DOHH2 (cell line): ENCODE measurements around the gene MCFD2.

Experiments used
- H3F3A ChIP-seq: fragments of 200-600 bp; sonication (generic), shearing (Covaris generic); 2 replicates; pipeline ENCODE4 v1.6.0; 2016; ENCODE audit warnings: antibody characterized with exemption, mild to moderate bottlenecking; ENCODE audit not compliant: control insufficient read depth, insufficient read depth
- H3K27ac ChIP-seq: fragments of 200-600 bp; sonication (generic); 2 replicates; pipeline ENCODE4 v1.5.1; 2014; ENCODE audit warnings: low read depth, mild to moderate bottlenecking, low read length, moderate library complexity
- H3K27me3 ChIP-seq: fragments of 200-600 bp; sonication (generic); 2 replicates; pipeline ENCODE4 v1.6.1; 2014; ENCODE audit warnings: mild to moderate bottlenecking, low read length, mixed read lengths; ENCODE audit not compliant: control insufficient read depth
- H3K36me3 ChIP-seq: fragments of 200-600 bp; sonication (generic); 2 replicates; pipeline ENCODE4 v1.6.1; 2014; ENCODE audit warnings: mild to moderate bottlenecking, low read length, moderate library complexity, mixed read lengths; ENCODE audit not compliant: control insufficient read depth
- H3K4me1 ChIP-seq: fragments of 200-600 bp; sonication (generic); 2 replicates; pipeline ENCODE4 v1.6.1; 2014; ENCODE audit warnings: mild to moderate bottlenecking, low read length, mixed read lengths; ENCODE audit not compliant: control insufficient read depth
- H3K4me2 ChIP-seq: fragments of 200-600 bp; sonication (generic); 2 replicates; pipeline ENCODE4 v1.6.0; 2014; ENCODE audit warnings: mild to moderate bottlenecking, low read length, moderate library complexity
- H3K4me3 ChIP-seq: fragments of 200-600 bp; sonication (generic); 2 replicates; pipeline ENCODE4 v1.5.1; 2014; ENCODE audit warnings: mild to moderate bottlenecking, low read length, mixed read lengths
- H3K79me2 ChIP-seq: fragments of 200-600 bp; sonication (generic); 2 replicates; pipeline ENCODE4 v1.6.1; 2014; ENCODE audit warnings: mild to moderate bottlenecking, low read length, mixed read lengths; ENCODE audit not compliant: control insufficient read depth
- H3K9me2 ChIP-seq: fragments of 200-600 bp; sonication (generic); replicated peaks from 2 replicates; pipeline ENCODE4 v1.6.1; 2014; ENCODE audit warnings: mild to moderate bottlenecking, low read length, mixed read lengths; ENCODE audit not compliant: control insufficient read depth
- H3K9me3 ChIP-seq: fragments of 200-600 bp; sonication (generic); 2 replicates; pipeline ENCODE4 v1.6.1; 2014; ENCODE audit warnings: antibody characterized with exemption, low read length, mixed read lengths; ENCODE audit not compliant: control insufficient read depth, insufficient read depth
- H4K20me1 ChIP-seq: fragments of 200-600 bp; sonication (generic); 2 replicates; pipeline ENCODE4 v1.6.0; 2014; ENCODE audit warnings: low read depth, mild to moderate bottlenecking, antibody characterized with exemption, low read length, moderate library complexity; ENCODE audit not compliant: control insufficient read depth, insufficient read depth
- CTCF ChIP-seq: fragments of 200-600 bp; sonication (generic); IDR thresholded peaks from one replicate; pipeline ENCODE4 v1.5.1; 2014; ENCODE audit warnings: antibody characterized with exemption, mild to moderate bottlenecking, low read depth, low read length; ENCODE audit not compliant: poor library complexity, severe bottlenecking
- EZH2phosphoT487 ChIP-seq: fragments of 200-600 bp; sonication (generic); IDR thresholded peaks from 2 replicates; pipeline ENCODE4 v1.6.1; 2017; ENCODE audit warnings: borderline replicate concordance, mild to moderate bottlenecking, antibody characterized with exemption, low read length, moderate library complexity, mixed read lengths

Gene MCFD2

GRCh38 chr2:46885376-46885775 lies 30.2 kb downstream of the MCFD2 start:
- Histone ChIP-seq H3K4me1 (no peaks in the 10 kb centered on the region), H3K36me3 (no peaks in the 10 kb centered on the region), H3F3A (no peaks in the 10 kb centered on the region), H4K20me1 (no peaks in the 10 kb centered on the region), H3K27ac (no peak overlapping the region), H3K9me2 (no peaks in the 10 kb centered on the region), H3K27me3 (peaks cover 24% of the 10 kb centered on the region), H3K9me3 (no peaks in the 10 kb centered on the region), H3K79me2 (no peaks in the 10 kb centered on the region), H3K4me3 (no peak overlapping the region), H3K4me2 (no peak overlapping the region)
- TF ChIP-seq CTCF (no peak), EZH2phosphoT487 (no peak)

DNA sequence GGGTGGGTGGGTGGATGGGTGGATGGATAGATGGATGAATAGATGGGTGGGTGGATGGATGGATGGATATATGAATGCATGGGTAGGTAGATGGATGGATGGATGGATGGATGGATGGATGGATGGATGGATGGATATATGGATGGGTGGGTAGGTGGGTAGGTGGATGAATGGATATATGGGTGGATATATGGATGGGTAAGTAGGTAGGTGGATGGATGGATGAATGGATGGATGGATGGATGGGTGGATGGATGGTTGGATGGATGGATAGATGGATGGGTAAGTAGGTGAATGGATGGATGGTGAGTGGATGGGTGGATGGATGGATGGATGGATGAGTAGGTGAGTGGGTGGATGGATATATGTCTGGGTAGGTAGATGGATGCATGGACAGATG lies 36.1 kb downstream of the MCFD2 start:
- peaks cover 13% of the 10 kb centered on the region for H3K27me3 ChIP-seq
- H3K4me1 ChIP-seq: no peaks in the 10 kb centered on the region
- no peaks in the 10 kb centered on the region for H3K36me3 ChIP-seq
- no peaks in the 10 kb centered on the region for H3K9me2 ChIP-seq
- no peak overlapping the region for H3K4me3 ChIP-seq
- no peaks in the 10 kb centered on the region for H3K79me2 ChIP-seq
- H3K27ac ChIP-seq: no peak overlapping the region
- H3F3A ChIP-seq: no peaks in the 10 kb centered on the region
- H3K9me3 ChIP-seq: 0 out of 2 replicates have a peak, but pooled peaks cover 3% of the 10 kb centered on the region
- no peak overlapping the region for H3K4me2 ChIP-seq
- TF ChIP-seq CTCF: no peak
- TF ChIP-seq EZH2phosphoT487: no peak
- H4K20me1 ChIP-seq: no peaks in the 10 kb centered on the region

DNA sequence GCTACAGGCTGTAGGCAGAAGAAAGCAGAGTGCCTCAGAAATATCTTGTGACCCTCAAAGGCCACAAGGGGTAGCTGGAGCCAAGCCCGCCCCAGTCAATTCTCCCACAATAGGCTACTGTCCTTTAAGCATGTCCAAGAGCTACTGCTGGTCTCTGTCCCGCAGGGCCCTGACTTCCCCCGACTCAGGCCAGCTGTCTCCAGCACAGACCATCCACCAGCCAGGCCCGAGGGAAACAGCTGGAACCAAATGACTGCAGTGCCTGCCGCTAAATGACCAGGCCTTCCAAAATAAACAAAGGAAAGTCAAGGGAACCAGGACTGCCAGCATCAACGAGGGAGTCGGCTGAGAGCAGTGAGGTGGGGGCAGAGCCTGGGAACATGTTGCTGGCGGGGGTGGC lies 36.7 kb downstream of the MCFD2 start:
- Histone ChIP-seq H3K27ac (no peak overlapping the region), H3K9me3 (0 out of 2 replicates have a peak, but pooled peaks cover 3% of the 10 kb centered on the region), H3K4me2 (no peak overlapping the region), H3K4me3 (no peak overlapping the region), H3K36me3 (no peaks in the 10 kb centered on the region), H3K79me2 (no peaks in the 10 kb centered on the region), H3K9me2 (no peaks in the 10 kb centered on the region), H4K20me1 (no peaks in the 10 kb centered on the region), H3K4me1 (no peaks in the 10 kb centered on the region), H3K27me3 (peaks cover 6% of the 10 kb centered on the region; the same call in 1 of the 2 replicates), H3F3A (no peaks in the 10 kb centered on the region)
- TF ChIP-seq EZH2phosphoT487 (no peak), CTCF (no peak)
